ENCODE results near the gene VIPR2. TPM values are rescaled to one million over a fixed set of nuclear protein-coding genes. Genes with fewer than 3 reads are reported as not detected.
A peak's percentile ranks its signal among the peaks of the same experiment; 100 is the strongest.

Gene VIPR2
- total and polyA plus RNA-seq, 2 of the 13 experiments (the other 11 are each of a cell fraction or from before 2014, with no cell fraction given) = not detected

DNA sequence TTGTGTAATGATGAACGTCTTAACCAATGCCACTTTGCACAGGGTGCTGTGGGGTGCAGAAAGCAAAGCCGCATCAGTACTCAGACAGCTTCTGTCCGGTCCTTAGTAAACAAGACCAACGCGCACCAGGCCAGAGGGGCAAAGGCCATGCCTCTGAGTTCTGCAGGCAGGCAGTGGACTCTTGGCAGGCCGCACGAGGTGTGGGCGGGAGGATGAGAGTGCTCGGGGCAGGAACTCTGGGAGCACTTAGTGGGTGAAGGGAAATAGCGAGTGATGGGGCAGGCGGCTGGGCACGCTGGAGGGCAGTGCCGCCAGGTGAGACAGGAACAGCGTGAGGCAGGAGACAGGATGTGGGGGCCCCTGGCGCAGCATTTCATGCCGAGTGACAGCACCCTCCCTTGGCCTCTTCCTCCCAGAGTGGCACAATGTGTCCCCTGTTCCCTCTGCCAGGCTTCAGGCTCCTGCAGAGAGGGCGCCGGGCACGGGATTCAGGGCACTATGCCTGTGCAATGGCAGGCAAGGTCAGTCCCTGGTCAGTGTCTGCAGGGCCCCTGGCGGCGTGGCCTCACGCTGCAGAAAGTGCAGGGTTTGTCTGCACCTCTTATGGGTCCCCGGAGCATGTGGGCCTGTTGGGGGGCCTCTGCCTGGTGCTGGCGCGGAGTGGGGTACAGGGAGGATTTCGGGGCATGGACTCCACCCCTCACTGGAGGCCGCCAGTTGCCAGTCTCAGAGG, 60.4 kb downstream of the VIPR2 start (continued):
- TF ChIP-seq, protein P1, sequence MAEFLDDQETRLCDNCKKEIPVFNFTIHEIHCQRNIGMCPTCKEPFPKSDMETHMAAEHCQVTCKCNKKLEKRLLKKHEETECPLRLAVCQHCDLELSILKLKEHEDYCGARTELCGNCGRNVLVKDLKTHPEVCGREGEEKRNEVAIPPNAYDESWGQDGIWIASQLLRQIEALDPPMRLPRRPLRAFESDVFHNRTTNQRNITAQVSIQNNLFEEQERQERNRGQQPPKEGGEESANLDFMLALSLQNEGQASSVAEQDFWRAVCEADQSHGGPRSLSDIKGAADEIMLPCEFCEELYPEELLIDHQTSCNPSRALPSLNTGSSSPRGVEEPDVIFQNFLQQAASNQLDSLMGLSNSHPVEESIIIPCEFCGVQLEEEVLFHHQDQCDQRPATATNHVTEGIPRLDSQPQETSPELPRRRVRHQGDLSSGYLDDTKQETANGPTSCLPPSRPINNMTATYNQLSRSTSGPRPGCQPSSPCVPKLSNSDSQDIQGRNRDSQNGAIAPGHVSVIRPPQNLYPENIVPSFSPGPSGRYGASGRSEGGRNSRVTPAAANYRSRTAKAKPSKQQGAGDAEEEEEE (CRISPR knock-in tag; IDR thresholded peaks at IDR 0.05; ENCODE audit: borderline replicate concordance) = no peak
- peak; percentile 97 for TF ChIP-seq ZNF263 (CRISPR knock-in tag; IDR thresholded peaks at IDR 0.05)
- peak; percentile 60; the same call in 1 of the 2 replicates for TF ChIP-seq HNRNPL (IDR thresholded peaks at IDR 0.05; ENCODE audit: low read depth, low read length)
- TF ChIP-seq ZMAT3 (CRISPR knock-in tag; conservative IDR thresholded peaks at IDR 0.05) = no peak
- TF ChIP-seq ZFAT (CRISPR knock-in tag; conservative IDR thresholded peaks at IDR 0.05) = no peak
- TF ChIP-seq, protein P2, sequence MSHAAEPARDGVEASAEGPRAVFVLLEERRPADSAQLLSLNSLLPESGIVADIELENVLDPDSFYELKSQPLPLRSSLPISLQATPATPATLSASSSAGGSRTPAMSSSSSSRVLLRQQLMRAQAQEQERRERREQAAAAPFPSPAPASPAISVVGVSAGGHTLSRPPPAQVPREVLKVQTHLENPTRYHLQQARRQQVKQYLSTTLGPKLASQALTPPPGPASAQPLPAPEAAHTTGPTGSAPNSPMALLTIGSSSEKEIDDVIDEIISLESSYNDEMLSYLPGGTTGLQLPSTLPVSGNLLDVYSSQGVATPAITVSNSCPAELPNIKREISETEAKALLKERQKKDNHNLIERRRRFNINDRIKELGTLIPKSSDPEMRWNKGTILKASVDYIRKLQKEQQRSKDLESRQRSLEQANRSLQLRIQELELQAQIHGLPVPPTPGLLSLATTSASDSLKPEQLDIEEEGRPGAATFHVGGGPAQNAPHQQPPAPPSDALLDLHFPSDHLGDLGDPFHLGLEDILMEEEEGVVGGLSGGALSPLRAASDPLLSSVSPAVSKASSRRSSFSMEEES (CRISPR knock-in tag; IDR thresholded peaks at IDR 0.05) = no peak
- peak; percentile 70 for TF ChIP-seq ZFX (CRISPR knock-in tag; IDR thresholded peaks at IDR 0.05; ENCODE audit: low read depth)
- no peak for TF ChIP-seq AKAP8 (CRISPR knock-in tag; IDR thresholded peaks at IDR 0.05)
- no peak for TF ChIP-seq ZNF451 (CRISPR knock-in tag; IDR thresholded peaks at IDR 0.05)
- TF ChIP-seq FOXA3 (CRISPR knock-in tag; IDR thresholded peaks at IDR 0.05) = peak; percentile 26; the same call in 1 of the 2 replicates
- TF ChIP-seq RBM39 (IDR thresholded peaks at IDR 0.05; ENCODE audit: low read depth, low read length, poor library complexity, severe bottlenecking) = no peak
- peak; percentile 47; the same call in 1 of the 2 replicates for TF ChIP-seq SALL1 (CRISPR knock-in tag; IDR thresholded peaks at IDR 0.05)
- TF ChIP-seq, protein P3, sequence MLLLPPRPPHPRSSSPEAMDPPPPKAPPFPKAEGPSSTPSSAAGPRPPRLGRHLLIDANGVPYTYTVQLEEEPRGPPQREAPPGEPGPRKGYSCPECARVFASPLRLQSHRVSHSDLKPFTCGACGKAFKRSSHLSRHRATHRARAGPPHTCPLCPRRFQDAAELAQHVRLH (CRISPR knock-in tag; IDR thresholded peaks at IDR 0.05; ENCODE audit: borderline replicate concordance, low read depth) = no peak
- TF ChIP-seq ZNF17 (CRISPR knock-in tag; IDR thresholded peaks at IDR 0.05) = no peak
- TF ChIP-seq, protein P4, sequence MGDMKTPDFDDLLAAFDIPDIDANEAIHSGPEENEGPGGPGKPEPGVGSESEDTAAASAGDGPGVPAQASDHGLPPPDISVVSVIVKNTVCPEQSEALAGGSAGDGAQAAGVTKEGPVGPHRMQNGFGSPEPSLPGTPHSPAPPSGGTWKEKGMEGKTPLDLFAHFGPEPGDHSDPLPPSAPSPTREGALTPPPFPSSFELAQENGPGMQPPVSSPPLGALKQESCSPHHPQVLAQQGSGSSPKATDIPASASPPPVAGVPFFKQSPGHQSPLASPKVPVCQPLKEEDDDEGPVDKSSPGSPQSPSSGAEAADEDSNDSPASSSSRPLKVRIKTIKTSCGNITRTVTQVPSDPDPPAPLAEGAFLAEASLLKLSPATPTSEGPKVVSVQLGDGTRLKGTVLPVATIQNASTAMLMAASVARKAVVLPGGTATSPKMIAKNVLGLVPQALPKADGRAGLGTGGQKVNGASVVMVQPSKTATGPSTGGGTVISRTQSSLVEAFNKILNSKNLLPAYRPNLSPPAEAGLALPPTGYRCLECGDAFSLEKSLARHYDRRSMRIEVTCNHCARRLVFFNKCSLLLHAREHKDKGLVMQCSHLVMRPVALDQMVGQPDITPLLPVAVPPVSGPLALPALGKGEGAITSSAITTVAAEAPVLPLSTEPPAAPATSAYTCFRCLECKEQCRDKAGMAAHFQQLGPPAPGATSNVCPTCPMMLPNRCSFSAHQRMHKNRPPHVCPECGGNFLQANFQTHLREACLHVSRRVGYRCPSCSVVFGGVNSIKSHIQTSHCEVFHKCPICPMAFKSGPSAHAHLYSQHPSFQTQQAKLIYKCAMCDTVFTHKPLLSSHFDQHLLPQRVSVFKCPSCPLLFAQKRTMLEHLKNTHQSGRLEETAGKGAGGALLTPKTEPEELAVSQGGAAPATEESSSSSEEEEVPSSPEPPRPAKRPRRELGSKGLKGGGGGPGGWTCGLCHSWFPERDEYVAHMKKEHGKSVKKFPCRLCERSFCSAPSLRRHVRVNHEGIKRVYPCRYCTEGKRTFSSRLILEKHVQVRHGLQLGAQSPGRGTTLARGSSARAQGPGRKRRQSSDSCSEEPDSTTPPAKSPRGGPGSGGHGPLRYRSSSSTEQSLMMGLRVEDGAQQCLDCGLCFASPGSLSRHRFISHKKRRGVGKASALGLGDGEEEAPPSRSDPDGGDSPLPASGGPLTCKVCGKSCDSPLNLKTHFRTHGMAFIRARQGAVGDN (CRISPR knock-in tag; IDR thresholded peaks at IDR 0.05) = peak; percentile 58
- TF ChIP-seq HMGA1 (CRISPR knock-in tag; conservative IDR thresholded peaks at IDR 0.05) = no peak
- no peak for TF ChIP-seq RAD21 (CRISPR knock-in tag; IDR thresholded peaks at IDR 0.05)
- TF ChIP-seq, protein P5, sequence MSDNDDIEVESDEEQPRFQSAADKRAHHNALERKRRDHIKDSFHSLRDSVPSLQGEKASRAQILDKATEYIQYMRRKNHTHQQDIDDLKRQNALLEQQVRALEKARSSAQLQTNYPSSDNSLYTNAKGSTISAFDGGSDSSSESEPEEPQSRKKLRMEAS (IDR thresholded peaks at IDR 0.05) = peak; percentile 52
- TF ChIP-seq ZFY (CRISPR knock-in tag; IDR thresholded peaks at IDR 0.05) = peak; percentile 47; the same call in 1 of the 2 replicates
- no peak for TF ChIP-seq ZC3H4 (CRISPR knock-in tag; IDR thresholded peaks at IDR 0.05; ENCODE audit: borderline replicate concordance)
